K562 (cell line): Measurements from ENCODE around the gene NDOR1. TPM values are rescaled to one million over a fixed set of nuclear protein-coding genes. Genes with fewer than 3 reads are reported as not detected.

Source experiments
- AFF4 ChIP-seq: sonication (generic); formaldehyde crosslinking; IDR thresholded peaks from 2 replicates; pipeline ENCODE4 v1.8.0; 2023; ENCODE audit warnings: mild to moderate bottlenecking, missing genetic modification reagents
- ARNT ChIP-seq, 2 experiments: fragments of 450-650 bp; IDR thresholded peaks; 2 replicates each; pipeline ENCODE4 v1.6.1; 2016; ENCODE audit warnings: mild to moderate bottlenecking in 1 of 2
- HDAC1 ChIP-seq, 2 experiments: fragments of 450-650 bp; IDR thresholded peaks; 2 replicates each; pipeline ENCODE4 v1.6.1; 2016 to 2017; ENCODE audit warnings: inconsistent platforms in 1 of 2, mild to moderate bottlenecking in 1 of 2, moderate library complexity in 1 of 2
- HDAC3 ChIP-seq: fragments of 450-650 bp; IDR thresholded peaks from 2 replicates; pipeline ENCODE4 v1.6.1; 2018; ENCODE audit warnings: borderline replicate concordance, mild to moderate bottlenecking, moderate library complexity; ENCODE audit not compliant: partially characterized antibody
- HDAC6 ChIP-seq: IDR thresholded peaks from 2 replicates; pipeline ENCODE4 v1.6.1; 2012; ENCODE audit warnings: low read depth, mild to moderate bottlenecking, control low read depth, inconsistent platforms, low read length, moderate library complexity
- SETDB1 ChIP-seq: IDR thresholded peaks from one replicate; pipeline ENCODE4 v1.6.1; 2012; ENCODE audit warnings: low read length, control low read depth, inconsistent platforms
- TRIM28 ChIP-seq: fragments of 450-650 bp; IDR thresholded peaks from 2 replicates; pipeline ENCODE4 v1.6.1; 2017
- U2AF2 ChIP-seq: fragments of 200-400 bp; formaldehyde crosslinking; optimal IDR thresholded peaks from 2 replicates; pipeline ENCODE3; 2017; ENCODE audit warnings: low read depth, mild to moderate bottlenecking, low read length
- ZBTB1 ChIP-seq: sonication (generic); formaldehyde crosslinking; IDR thresholded peaks from 2 replicates; pipeline ENCODE4 v1.8.1; 2023; ENCODE audit warnings: missing genetic modification reagents, low read depth, mild to moderate bottlenecking, borderline replicate concordance
- ZNF561 ChIP-seq: fragments of 450-650 bp; formaldehyde crosslinking; conservative IDR thresholded peaks from 2 replicates; pipeline ENCODE4 v1.4.0; 2020; ENCODE audit warnings: mild to moderate bottlenecking, moderate library complexity
- ZNF780A ChIP-seq: fragments of 250-450 bp; sonication (Bioruptor Pico); IDR thresholded peaks from 2 replicates; pipeline ENCODE4 v1.5.0; 2021; ENCODE audit warnings: mild to moderate bottlenecking
- polyA plus RNA-seq, 8 experiments: library from polyadenylated mRNA; depleted of rRNA in 4 of 8; stranded (reverse) in 5 of 8; unstranded in 3 of 8; fragments of >200 nt; fragmentation: Nextera tagmentation in 2 of 8; fragmentation: Illumina TruSeq in 1 of 8; extraction: Ambion mirVana in 2 of 8; extraction: Trizol in 1 of 8; gene quantifications; 2 replicates each; pipeline versions ENCODE4 v1.2.1 to v1.2.3, GENCODE V29; 2011 to 2014; ENCODE audit warnings: inconsistent platforms in 1 of 8, missing spikeins in 1 of 8
- total RNA-seq, 7 experiments: library from RNA; depleted of rRNA in 6 of 7; stranded (reverse); fragments of >200 nt in 6 of 7; fragmentation: Illumina TruSeq in 2 of 7; extraction: Trizol in 2 of 7; gene quantifications; 2 replicates each; pipeline versions ENCODE4 v1.2.1 to v1.2.3, GENCODE V29; 2011 to 2021; ENCODE audit warnings: low replicate concordance in 1 of 7
- TF ChIP-seq, protein P1 (sequence below): fragments of 450-650 bp; IDR thresholded peaks from 2 replicates; pipeline ENCODE4 v1.6.1; 2016; ENCODE audit warnings: mild to moderate bottlenecking, moderate library complexity

The NDOR1 gene
- total and polyA plus RNA-seq, 9 of the 15 experiments (the other 6 are each of a cell fraction or from before 2014, with no cell fraction given), result 0.06 to 36.9 (median 6.9) TPM

DNA sequence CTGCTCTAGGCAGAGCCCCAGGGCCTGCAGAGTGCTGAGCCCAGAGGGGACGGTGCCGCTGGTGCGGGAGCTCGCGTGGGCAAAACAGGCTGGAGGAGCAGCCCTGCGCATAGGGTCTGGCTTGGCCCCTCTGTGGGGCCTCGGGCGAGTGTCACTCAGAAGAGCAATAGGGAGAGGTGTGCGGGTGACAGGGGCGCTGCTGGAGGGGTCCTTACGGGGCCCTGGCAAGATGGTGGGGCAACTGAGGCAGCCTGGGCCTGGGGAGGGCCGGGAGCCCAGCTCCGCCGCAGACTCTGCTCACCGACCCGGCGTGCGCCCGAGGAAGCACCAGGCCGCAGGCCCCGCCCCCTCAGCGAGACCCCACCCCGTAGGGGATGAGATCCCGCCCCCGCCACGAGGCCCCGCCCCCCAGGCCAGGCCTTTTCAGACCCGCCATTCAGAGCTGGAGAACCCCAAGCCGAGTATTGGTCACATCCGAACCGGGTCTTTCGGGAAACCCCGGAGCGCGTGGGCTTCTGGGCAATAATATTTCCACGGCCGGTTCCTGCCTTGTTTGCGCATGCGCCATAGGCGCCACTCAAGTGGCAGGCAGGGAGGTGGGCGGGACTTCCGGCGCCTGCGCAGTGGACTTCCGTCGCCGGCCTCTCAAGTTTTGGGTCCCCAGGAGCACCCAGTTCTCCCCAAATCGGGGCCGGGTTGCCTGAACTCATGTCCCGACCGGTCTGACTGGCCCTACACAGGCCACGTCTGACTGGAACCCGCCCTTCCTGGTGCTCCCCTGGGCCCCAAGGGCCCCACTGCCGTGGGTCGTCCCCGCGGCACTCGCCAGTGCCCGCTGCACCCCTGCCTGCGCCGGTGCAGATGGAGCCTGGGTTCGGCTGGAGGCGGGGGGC is 17.8 kb downstream of the NDOR1 start (continued):
- TF ChIP-seq AFF4 (no peak), ZBTB1 (CRISPR knock-in tag) (0 out of 2 replicates have a peak, but pooled peaks have one; percentile 6), HDAC6 (no peak), ZNF561 (CRISPR knock-in tag) (no peak), U2AF2 (no peak), ZNF780A (CRISPR knock-in tag) (0 out of 2 replicates have a peak, but pooled peaks have one; percentile 20), TRIM28 (no peak), HDAC1 (IDR thresholded peaks at IDR 0.05) (peak in 1 of 2 experiments; percentile 56; a peak in 1 of 4 replicates), HDAC3 (no peak), SETDB1 (no peak), ARNT (IDR thresholded peaks at IDR 0.05) (no peak)
- TF ChIP-seq, protein P1, sequence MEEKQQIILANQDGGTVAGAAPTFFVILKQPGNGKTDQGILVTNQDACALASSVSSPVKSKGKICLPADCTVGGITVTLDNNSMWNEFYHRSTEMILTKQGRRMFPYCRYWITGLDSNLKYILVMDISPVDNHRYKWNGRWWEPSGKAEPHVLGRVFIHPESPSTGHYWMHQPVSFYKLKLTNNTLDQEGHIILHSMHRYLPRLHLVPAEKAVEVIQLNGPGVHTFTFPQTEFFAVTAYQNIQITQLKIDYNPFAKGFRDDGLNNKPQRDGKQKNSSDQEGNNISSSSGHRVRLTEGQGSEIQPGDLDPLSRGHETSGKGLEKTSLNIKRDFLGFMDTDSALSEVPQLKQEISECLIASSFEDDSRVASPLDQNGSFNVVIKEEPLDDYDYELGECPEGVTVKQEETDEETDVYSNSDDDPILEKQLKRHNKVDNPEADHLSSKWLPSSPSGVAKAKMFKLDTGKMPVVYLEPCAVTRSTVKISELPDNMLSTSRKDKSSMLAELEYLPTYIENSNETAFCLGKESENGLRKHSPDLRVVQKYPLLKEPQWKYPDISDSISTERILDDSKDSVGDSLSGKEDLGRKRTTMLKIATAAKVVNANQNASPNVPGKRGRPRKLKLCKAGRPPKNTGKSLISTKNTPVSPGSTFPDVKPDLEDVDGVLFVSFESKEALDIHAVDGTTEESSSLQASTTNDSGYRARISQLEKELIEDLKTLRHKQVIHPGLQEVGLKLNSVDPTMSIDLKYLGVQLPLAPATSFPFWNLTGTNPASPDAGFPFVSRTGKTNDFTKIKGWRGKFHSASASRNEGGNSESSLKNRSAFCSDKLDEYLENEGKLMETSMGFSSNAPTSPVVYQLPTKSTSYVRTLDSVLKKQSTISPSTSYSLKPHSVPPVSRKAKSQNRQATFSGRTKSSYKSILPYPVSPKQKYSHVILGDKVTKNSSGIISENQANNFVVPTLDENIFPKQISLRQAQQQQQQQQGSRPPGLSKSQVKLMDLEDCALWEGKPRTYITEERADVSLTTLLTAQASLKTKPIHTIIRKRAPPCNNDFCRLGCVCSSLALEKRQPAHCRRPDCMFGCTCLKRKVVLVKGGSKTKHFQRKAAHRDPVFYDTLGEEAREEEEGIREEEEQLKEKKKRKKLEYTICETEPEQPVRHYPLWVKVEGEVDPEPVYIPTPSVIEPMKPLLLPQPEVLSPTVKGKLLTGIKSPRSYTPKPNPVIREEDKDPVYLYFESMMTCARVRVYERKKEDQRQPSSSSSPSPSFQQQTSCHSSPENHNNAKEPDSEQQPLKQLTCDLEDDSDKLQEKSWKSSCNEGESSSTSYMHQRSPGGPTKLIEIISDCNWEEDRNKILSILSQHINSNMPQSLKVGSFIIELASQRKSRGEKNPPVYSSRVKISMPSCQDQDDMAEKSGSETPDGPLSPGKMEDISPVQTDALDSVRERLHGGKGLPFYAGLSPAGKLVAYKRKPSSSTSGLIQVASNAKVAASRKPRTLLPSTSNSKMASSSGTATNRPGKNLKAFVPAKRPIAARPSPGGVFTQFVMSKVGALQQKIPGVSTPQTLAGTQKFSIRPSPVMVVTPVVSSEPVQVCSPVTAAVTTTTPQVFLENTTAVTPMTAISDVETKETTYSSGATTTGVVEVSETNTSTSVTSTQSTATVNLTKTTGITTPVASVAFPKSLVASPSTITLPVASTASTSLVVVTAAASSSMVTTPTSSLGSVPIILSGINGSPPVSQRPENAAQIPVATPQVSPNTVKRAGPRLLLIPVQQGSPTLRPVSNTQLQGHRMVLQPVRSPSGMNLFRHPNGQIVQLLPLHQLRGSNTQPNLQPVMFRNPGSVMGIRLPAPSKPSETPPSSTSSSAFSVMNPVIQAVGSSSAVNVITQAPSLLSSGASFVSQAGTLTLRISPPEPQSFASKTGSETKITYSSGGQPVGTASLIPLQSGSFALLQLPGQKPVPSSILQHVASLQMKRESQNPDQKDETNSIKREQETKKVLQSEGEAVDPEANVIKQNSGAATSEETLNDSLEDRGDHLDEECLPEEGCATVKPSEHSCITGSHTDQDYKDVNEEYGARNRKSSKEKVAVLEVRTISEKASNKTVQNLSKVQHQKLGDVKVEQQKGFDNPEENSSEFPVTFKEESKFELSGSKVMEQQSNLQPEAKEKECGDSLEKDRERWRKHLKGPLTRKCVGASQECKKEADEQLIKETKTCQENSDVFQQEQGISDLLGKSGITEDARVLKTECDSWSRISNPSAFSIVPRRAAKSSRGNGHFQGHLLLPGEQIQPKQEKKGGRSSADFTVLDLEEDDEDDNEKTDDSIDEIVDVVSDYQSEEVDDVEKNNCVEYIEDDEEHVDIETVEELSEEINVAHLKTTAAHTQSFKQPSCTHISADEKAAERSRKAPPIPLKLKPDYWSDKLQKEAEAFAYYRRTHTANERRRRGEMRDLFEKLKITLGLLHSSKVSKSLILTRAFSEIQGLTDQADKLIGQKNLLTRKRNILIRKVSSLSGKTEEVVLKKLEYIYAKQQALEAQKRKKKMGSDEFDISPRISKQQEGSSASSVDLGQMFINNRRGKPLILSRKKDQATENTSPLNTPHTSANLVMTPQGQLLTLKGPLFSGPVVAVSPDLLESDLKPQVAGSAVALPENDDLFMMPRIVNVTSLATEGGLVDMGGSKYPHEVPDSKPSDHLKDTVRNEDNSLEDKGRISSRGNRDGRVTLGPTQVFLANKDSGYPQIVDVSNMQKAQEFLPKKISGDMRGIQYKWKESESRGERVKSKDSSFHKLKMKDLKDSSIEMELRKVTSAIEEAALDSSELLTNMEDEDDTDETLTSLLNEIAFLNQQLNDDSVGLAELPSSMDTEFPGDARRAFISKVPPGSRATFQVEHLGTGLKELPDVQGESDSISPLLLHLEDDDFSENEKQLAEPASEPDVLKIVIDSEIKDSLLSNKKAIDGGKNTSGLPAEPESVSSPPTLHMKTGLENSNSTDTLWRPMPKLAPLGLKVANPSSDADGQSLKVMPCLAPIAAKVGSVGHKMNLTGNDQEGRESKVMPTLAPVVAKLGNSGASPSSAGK, result peak; percentile 28; the same call in 1 of the 2 replicates
